HG03565 (cell line): Measurements from ENCODE around the gene SNX10.

ENCODE experiments used
- ATAC-seq: cut with Tn5 transposase; IDR thresholded peaks from one replicate; pipeline ENCODE4 v1.9.1; 2021; ENCODE audit warnings: mild to moderate bottlenecking, moderate library complexity; ENCODE audit not compliant: unreplicated experiment

SNX10 gene

DNA sequence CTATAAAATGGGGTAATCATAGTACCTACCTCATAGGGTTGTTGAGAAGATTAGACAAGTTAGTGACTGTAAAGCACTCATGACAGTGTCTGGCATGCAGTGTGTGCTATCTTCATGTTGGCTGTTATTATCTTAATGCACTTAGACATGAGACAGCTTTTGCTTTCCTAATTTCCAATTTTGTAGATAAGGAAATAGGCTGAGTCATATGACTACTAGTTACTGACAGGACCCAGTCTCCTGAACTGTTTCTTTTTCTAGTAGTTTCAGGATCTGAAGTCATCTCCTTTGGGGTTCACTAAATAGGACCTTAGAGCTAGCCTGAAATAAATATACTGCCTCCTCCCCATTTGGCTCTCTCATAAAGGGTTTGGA is 74.2 kb downstream of the SNX10 start:
- no peak for ATAC-seq

DNA sequence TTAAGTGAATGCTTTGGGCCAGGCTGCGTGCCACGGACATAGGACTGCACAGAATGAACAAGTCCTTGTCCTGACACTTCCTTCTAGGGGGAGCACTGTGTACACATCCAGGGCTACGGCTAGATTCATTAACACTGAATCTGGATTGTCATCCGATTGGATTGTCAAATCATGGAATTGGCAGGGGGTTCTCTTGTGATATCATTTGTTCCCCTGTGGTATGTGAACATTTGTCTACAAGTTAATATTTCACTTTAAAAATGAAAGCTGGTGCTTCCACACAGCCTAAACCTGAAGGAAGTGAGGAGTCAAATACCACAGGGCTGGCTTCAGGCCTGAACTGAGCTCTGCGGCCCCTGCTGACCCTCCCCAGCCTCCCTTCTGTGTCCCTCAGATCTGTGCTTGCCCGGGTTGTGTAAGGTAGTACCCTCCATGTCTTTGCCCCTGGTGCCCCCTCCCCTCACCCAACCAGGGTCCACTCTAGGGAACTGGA is 75.6 kb downstream of the SNX10 start:
- ATAC-seq = no peak

DNA sequence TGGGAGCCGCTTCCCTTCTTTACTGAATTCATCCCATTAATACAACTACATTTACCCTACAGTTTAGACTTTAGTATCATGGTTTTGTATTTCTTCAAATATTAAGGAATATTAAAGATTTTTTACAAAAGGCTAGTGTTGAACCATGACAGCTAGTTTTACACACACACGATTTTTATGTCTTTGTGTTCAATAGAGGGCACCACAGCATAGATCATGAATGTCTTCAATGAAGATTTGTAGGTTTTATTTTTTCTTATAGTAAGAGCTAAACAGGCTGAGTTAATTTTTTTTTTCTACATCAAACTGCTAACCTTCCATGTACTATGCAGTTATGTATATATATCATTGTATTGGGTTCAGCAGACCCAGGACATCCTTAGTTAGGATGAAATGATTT is 76.9 kb downstream of the SNX10 start:
- no peak for ATAC-seq

DNA sequence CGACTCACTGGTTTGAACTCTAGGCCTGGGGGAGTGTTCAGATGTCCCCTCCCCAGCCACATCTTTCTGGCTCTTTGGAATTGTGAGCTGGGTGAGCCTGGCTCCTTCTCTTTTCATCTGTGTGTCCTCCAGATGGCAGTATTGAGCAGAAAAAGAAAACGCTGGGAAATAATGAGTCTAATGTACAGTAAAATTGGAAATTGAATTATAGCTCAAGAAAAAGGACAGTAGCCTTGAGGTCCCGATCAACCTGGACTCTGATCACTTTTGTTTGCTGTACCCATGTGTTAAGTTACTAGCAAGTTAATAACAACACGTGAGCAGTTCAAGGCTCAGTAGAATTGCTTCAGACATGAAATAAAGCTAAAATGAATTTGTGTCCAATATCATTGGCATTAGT is 77.9 kb downstream of the SNX10 start:
- ATAC-seq = no peak

DNA sequence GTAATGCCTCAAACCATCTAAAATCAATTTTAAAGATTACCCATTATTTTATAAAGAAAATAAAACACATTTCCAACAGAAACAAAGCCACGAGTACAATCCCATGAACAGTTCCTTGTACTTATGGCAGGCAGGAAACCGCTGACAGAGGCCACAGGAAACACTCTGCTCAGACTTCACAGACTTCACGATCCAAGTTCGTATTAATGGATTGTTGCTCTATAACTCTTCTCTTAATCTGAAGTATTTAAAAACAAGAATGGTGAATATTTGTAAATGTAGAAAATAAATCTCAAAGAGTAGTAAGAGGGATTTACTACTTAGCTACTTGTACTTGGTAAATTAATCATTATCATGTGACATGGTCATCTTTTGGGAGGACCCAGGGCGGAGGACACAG is 78.3 kb downstream of the SNX10 start:
- no peak for ATAC-seq

DNA sequence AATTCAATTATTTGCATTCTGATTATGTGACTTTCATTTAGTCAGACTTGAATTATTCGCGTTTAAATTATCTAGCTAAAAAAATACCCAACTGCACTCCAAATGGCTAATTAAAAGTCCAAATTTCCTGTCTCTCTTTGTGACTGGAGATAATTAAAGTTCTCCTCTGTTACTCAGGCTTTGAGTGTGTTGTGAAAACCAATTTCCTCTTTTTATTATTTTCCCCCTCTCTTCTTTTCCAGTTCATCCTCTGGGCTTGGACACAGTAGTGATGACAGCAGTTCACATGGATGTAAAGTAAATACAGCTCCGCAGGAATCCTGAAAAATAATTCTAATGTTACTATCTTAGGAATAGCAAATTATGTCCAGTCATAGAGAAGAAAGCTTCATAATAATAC is 80.6 kb downstream of the SNX10 start:
- ATAC-seq = no peak

DNA sequence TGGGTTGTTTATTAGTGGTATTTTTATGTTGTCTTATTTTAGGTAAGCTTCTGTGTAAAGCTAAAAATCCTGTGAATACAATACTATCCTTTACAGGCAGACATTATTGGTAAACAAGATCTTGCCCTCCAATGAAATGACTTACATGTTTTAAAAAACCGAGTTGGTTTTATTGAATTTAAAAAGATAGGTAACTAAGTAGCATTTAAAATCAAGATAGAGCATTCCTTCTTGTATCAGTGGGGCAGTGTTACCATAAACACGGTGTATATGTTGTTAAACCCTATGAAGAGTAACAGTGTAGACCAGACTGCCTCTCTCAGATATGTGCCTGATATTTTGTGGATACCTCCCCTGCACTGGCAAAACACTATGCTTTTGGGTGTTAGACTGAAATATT is 81.0 kb downstream of the SNX10 start:
- ATAC-seq = no peak

DNA sequence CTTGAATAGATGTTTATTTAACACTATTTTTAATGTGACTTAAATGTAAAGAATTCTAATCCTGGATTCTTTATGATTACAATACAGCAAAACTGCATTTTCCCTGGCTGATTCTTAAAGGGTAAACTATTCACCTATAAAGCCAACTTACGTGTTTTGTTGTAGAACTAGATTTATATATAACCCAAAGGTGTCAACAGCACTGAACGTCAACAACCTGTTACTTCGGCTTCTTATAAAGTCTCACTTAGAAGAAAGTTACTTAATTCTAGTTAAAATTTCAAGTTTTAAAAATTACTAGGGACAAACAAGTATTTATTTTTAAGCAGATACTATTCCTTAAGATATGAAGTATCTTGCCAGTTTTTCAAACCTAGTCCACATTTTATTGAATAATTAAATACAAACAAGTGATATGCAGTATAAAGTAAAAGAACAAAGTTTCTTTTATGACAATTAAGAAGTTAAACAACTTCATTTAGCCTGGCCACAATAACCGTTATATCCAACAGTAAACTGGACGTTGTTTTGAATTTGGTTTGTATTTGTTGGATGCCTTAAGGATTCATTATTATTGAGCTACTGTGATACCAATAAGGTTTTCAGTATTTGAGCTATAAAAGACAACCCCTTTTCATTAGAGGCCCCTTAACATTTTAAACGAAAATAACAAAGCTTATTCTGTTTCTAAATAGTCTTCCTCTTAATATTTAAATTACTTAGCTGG is 83.1 kb downstream of the SNX10 start:
- ATAC-seq = no peak

DNA sequence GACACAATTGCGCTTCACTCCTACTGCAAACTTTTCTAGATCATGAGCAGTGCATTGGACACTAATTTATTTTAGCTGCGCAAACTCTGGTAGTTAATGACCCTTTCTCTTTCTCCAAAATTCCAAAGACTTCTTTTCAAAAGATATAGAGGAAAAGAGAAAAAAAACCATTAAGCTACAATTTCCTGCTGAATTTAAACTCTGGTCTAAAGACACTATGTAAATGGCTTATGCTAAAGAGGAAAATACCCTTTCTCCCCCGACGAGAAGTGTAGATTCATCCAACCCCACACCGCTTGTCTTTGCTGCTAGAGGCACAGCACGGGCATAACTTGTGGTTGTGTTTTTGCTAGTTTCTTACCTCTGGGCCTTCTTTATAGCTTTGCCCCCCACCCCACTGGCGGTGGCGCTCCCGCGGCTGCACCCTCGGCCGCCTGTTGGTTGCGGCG is 84.1 kb downstream of the SNX10 start:
- no peak for ATAC-seq

DNA sequence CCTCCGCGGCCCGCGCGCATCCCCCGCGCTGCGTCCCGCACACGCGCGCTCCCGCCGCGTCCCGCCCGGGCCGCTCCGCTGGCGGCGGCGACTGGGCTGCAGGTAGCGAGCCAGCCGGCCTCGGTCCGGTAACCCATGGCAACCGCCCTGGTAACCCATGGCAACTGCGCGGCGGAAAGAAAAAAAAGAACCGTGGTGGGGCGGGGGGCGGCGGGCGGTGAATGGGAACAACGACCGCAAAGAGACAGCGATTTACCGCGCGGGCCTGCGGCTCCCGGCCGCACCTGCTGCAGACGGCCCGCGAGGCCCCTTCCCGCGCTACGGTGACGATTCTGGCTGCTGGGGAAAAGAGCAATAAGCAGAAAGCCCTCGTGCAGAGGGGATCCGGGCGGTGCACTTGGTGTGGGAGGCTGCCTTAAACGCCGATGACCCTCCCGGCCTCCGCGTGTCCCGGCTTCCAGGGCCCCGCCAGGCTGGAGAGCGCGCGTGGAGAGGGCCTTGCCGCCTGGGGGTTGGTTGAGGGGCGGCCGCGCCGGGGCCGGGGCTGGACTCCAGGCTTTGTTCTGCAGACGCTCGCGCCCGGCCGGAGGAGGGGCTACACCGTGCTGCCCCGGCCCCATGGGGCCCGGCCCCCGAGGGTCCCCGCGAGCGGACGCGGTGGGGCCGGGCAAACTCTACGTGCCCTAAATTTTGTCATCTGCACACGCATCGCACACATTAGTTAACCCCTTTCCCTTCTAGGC is 84.7 kb downstream of the SNX10 start:
- ATAC-seq = peak; percentile 22

DNA sequence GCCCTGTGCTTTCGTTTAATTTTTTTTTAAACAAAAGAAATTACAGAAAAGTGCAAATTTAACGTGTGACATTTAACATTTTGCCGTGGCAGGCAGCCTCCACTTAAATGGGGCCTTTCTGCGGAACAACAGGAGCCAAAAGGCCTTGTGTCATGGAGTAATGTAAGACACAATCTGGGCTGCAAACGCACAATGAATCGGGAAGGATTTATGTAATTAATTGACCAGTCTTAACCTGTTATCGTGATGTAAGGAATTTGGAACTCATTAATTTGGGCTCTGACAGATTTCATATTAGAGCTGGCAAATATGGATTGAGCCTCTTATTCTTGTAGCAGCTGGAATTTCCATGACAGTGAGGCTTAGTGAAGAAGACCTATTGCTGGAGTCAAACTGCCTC is 86.4 kb downstream of the SNX10 start:
- no peak for ATAC-seq

DNA sequence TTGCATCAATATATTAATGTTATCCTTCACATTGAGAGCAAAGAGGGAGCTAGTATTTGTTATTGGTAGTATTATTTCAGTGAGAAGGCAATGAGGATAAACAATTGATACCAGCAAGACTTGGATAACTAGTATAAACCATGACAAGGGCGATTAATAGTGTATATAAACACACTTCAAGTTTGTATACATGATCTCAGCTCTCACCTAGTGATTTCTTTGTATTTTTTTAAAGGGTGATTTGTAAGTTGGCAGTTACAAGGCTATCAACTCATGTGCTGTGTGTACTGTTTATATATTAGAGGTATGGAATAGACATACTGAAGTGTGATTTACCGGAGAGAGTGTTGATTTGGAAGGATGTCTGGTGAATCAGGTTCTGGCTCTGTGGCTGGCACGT is 88.0 kb downstream of the SNX10 start:
- no peak for ATAC-seq

DNA sequence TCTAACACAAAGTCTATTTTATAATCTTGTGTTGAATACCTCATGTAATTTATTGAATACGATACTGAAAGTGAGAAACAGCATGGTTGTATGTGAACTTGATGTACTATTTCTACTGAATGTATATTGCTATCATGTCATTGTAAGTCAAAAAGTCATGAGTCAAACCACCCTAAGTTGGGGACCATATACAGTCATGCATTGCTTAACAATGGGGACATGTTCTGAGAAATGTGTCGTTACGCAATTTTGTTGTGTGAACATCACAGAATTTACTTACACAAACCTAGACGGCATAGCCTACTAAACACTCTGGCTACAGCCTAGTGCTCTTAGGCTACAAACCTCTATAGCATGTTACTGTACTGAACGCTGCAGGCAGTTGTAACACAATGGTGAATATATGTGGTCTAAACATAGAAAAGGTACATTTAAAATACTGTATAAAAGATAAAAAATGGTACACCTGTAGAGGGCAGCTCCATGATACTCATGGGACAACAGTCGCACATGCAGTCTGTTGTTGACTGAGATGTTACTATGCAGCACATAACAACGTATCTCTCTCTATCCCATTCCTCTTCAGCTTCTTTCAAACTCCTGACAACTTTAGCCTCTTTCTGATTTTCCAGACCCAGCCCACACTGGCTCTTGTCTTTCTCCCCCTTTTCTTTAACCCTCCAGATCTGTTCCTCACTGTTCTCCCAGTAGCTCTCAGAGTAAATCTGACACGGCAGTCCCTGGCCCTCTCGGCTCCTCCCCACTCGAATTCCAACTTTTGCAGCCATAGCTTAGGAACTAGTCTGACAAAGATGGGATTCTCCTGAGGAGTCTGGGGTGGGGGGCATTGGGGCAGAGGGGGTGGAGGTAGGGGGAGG is 90.1 kb downstream of the SNX10 start:
- ATAC-seq = no peak

DNA sequence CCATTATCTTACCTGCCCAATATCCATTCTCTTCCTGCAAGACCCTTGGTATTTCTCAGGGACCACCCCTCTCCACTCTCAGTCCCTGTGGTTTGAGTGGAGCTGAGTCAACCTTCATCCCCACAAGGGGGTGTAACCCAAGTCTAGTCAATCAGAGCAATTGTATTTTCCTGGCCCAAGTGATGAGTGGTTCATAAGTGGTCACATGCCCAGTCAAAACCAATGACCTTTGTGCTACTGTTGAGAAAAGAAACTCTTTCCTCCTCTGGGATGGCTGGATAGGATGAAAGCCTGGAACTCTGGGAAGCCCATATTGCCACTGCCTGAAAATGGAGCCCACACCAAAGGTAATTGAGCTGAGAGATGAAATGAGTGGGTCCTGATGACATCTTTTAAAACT is 93.6 kb downstream of the SNX10 start:
- ATAC-seq = no peak

DNA sequence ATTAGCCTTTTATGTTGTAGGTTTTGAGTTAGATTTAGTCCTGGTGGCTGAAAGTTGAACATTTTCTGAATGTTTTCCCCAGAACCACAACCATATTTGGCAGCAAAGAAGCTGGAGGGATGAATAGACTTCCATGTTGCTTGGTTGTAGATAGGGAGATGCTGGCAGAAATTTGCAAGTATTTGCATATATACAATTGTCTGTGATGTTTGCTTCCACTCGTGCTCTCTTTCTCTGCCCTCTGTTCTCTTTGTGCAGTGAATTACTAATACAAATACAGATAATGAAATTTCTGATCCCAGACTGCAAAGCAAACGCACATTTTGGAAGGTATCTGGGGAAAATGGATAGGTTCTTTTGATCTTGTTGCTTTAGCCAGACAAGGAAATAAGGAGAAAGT is 96.1 kb downstream of the SNX10 start:
- ATAC-seq = no peak

DNA sequence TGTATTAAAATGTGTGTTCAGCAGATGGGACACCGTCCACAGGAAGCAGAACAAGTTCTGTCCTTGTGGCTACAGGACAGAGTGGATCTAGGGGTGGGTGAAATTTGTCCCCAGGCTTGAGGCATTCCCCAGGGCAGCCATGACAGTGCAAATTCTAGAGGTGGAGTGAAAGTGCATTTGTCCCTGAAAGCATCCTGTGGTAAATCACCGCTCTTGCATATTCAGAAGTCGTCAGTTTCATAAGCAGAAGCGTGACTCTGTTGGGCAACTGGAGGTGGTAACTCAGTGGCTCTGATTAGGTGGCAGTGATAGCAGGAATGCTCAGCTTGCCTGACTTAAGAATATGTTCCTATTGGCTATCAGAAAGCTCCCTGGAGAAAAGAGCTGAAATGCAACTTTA is 96.6 kb downstream of the SNX10 start:
- peak; percentile 40 for ATAC-seq

DNA sequence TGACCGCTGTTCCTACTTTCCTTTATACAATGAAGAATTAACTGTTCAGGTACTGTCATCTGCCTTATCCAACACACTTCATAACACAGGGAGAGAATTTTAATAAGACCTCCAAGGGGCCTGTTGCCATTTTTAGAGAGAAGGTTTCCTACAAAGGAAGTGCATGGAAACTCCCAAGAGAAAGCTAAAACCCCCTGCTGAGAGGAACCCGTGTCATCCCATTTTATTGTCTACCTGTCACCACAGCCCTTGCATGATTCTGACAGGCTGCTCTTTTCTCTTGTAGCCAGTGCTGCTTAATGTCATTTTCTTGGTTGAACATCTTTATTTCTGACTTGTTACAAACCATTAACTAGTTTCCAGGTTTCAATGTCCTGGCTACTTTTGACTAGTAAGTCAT is 98.4 kb downstream of the SNX10 start:
- no peak for ATAC-seq

DNA sequence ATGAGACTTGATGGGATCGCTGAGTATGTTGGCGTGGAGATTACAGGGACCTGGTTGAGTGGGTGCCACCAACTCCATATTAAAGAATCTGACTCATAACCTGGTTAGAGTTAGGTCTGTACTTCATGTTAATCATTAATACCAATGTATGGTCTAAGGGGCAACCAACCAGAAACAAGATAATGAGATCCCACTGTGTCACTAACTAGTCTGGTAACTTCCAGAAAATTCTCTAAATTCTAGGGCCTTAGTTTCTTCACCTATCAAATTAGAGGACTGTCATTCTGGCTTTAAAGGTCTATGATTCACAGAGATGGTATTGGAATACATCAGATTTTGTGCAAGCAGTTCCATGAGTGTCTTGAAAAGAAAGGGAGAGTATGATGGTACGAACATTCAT is 102.2 kb downstream of the SNX10 start:
- ATAC-seq = no peak

DNA sequence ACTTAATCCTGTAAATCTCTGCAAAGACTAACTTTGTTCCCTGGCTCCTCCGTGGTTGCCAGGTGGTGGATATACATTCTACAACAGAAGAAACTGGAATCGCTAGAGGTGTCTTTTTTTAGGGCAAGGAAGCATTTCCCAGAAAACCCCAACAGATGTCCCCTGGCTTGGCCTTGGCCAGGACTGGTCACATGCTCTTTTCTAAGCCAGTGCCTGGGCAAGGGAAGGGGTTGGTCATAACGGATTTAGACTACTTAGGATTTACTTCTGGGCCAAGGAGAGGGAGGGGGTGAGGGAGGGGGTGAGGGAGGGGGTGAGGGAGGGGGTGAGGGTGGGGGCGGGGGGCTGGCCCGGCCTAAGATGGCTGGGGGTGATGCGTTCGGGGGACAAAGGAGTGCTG is 105.7 kb downstream of the SNX10 start:
- ATAC-seq = no peak

DNA sequence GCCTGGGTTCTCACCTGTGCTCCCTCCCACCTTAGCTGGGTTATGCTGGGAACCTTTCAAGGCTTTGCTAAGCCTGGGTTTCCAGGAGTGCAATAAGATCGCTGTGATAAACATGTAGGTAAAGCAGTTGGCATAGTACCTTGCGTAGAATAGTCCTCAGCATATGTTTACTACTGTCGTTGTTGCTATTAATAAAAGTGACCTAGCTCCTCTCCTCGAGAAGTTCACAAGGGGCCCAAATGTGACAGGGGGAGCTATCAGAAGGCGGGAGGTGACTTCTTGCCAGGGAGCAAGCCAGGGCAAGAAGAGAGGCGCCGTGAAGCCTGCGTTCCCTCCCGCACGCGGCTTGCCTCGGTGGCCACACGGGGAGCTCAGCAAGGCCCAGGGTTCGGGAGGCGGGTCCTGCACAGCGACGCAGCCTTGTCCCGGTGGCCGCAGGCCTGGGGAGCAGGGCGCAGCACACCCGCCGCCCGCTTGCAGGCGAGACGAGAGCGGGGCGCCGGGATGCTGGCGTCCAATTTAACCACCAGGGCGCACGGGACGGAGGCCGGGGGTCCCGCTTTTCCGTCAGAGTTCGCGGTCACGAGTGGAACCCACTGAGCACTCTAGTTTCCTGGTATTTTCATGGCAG is 106.2 kb downstream of the SNX10 start:
- ATAC-seq = peak; percentile 6

DNA sequence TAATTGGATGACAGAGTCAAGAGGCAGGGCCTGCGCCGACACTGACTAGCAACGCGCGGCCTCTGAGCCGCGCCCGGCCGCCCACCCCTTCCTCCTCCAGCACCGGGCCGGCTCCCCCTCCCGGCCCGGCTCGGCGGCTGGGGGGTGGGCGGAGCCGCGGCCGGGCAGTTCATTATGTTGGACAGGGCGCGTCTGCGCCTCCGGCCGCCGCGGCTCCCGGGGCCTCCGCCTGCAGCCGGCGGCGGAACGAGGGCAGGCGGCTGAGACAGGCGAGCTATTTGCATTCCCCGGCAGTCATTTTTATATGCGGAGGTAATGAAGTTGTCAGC is 106.7 kb downstream of the SNX10 start:
- ATAC-seq = peak; percentile 42
